A549 treated with GW870086 at 1 μM for 4 hours (cell line): ENCODE data around the gene DSC3. TPM values are rescaled to one million over a fixed set of nuclear protein-coding genes. Genes with fewer than 3 reads are reported as not detected.

Experiments
- total RNA-seq: library from RNA; stranded (reverse); fragments of 200-300 nt; extraction: Qiagen RNA extraction; gene quantifications from 5 replicates; pipeline ENCODE4 v1.2.3, GENCODE V29; 2022; ENCODE audit warnings: low read depth

Gene DSC3
- total RNA-seq = 1.2 to 1.7 TPM (median 1.5 TPM) in 5 replicates

DNA sequence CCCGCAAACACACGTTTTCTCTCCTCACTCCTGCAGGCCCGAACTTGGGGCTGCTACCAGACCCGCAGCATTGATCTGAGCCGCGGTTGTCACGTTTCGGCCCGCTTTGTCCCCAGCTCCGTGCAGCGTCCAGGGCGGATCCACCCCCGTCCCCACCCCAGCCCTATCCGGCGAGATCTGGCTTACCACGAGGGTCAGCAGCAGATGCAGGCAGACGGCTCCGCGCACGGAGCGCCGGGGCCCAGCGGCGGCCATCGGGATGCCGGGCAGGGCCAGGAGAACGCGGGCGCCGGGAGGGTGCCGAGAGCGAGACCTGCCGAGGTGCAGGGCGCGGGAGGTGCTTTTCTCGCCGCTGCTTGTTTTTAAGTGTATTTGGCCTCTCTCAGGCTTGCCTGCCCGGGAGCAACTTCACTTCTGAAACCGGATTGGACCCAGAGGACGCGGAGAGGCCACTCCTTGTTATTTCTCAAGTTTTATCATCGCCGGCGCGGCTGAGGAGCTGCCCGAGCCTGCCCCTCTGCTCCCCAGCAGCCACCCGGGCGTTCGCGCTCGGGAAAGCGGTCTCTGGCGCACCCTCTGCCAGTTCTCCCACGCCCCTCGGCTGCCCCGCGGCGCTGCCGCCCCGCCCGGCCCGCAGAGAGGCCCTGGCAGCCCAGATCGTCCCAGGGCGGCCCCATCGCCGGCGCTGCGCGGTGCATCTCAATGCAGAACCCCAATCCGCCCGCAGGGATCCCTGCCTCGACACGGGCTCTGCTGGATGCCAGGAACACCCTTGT, at the start of gene DSC3:
Gene DSC3, minus strand, starts transcription at position 337 of the 776 bp plus-strand sequence. Its CDS starts 82 bp downstream, at position 255.

Other genes with a start within 250 kb of the DSC3 start
- gene DSC2, start 59.7 kb upstream of the DSC3 start, total RNA-seq = 0.65 to 1.3 TPM (median 1.1 TPM) in 5 replicates
- not detected in 5 replicates for gene DSC1, start 120.1 kb upstream of the DSC3 start, total RNA-seq